Neural cell (in vitro differentiated cells): ENCODE measurements around the gene SLC11A2. TPM values are rescaled to one million over a fixed set of nuclear protein-coding genes. Genes with fewer than 3 reads are reported as not detected.

Experiments used
- H2AFZ ChIP-seq: fragments of 200-600, 300-800 bp; sonication (generic), shearing (Covaris generic); 2 replicates; pipeline ENCODE4 v1.6.0; 2014; ENCODE audit warnings: low read depth, mild to moderate bottlenecking, antibody characterized with exemption, low read length, moderate library complexity
- H3F3A ChIP-seq: fragments of 200-600 bp; shearing (Covaris generic); 2 replicates; pipeline ENCODE4 v1.6.1; 2016; ENCODE audit warnings: mild to moderate bottlenecking, moderate library complexity, mixed read lengths, antibody characterized with exemption, low read length; ENCODE audit not compliant: insufficient read depth, poor library complexity, severe bottlenecking
- H3K27ac ChIP-seq: fragments of 200-600, 300-800 bp; sonication (generic), shearing (Covaris generic); 2 replicates; pipeline ENCODE4 v1.5.1; 2014; ENCODE audit warnings: mild to moderate bottlenecking, low read length, moderate library complexity
- H3K27me3 ChIP-seq: fragments of 300-800, 200-600 bp; sonication (generic), shearing (Covaris generic); 2 replicates; pipeline ENCODE4 v1.6.0; 2014; ENCODE audit warnings: mild to moderate bottlenecking, low read depth, low read length, moderate library complexity; ENCODE audit not compliant: insufficient read depth
- H3K36me3 ChIP-seq: fragments of 300-800, 200-600 bp; sonication (generic), shearing (Covaris generic); 2 replicates; pipeline ENCODE4 v1.5.1; 2014; ENCODE audit warnings: mild to moderate bottlenecking, antibody characterized with exemption, low read length, moderate library complexity; ENCODE audit not compliant: insufficient read depth
- H3K4me2 ChIP-seq: fragments of 300-800, 200-600 bp; sonication (generic), shearing (Covaris generic); 2 replicates; pipeline ENCODE4 v1.6.0; 2014; ENCODE audit warnings: mild to moderate bottlenecking, low read length
- H3K4me3 ChIP-seq: fragments of 300-800, 200-600 bp; sonication (generic), shearing (Covaris generic); 2 replicates; pipeline ENCODE4 v1.5.1; 2014; ENCODE audit warnings: mild to moderate bottlenecking, low read length, moderate library complexity
- H3K79me2 ChIP-seq: fragments of 200-600 bp; shearing (Covaris generic); replicated peaks from 2 replicates; pipeline ENCODE4 v1.6.0; 2014; ENCODE audit warnings: mild to moderate bottlenecking, low read length, moderate library complexity; ENCODE audit not compliant: insufficient read depth
- H3K9ac ChIP-seq: fragments of 300-800, 200-600 bp; sonication (generic), shearing (Covaris generic); 2 replicates; pipeline ENCODE4 v1.6.1; 2016; ENCODE audit warnings: mild to moderate bottlenecking, low read length, mixed read lengths
- H3K9me2 ChIP-seq: fragments of 200-600 bp; shearing (Covaris generic); 2 replicates; pipeline ENCODE4 v1.6.1; 2016; ENCODE audit warnings: mild to moderate bottlenecking, low read length, mixed read lengths; ENCODE audit not compliant: insufficient read depth
- H3K9me3 ChIP-seq: fragments of 200-600, 300-800 bp; sonication (generic), shearing (Covaris generic); 2 replicates; pipeline ENCODE4 v1.6.1; 2016; ENCODE audit warnings: mild to moderate bottlenecking, mixed run types, low read length, moderate library complexity, mixed read lengths
- H4K20me1 ChIP-seq: fragments of 200-600 bp; shearing (Covaris generic); 2 replicates; pipeline ENCODE4 v1.6.1; 2016; ENCODE audit warnings: mild to moderate bottlenecking, mixed run types; ENCODE audit not compliant: insufficient read depth
- EP300 ChIP-seq: fragments of 450-650 bp; conservative IDR thresholded peaks from 2 replicates; pipeline ENCODE4 v1.6.1; 2014; ENCODE audit warnings: antibody characterized with exemption, mild to moderate bottlenecking, moderate library complexity; ENCODE audit not compliant: poor library complexity, severe bottlenecking
- EZH2 ChIP-seq: fragments of 200-600, 300-800 bp; shearing (Covaris generic), sonication (generic); IDR thresholded peaks from 2 replicates; pipeline ENCODE4 v1.6.1; 2014; ENCODE audit warnings: antibody characterized with exemption, low read length, borderline replicate concordance, mild to moderate bottlenecking; ENCODE audit not compliant: insufficient read depth, poor library complexity, severe bottlenecking
- MXI1 ChIP-seq: fragments of 450-650 bp; conservative IDR thresholded peaks from 2 replicates; pipeline ENCODE4 v1.6.1; 2014; ENCODE audit warnings: antibody characterized with exemption, mild to moderate bottlenecking; ENCODE audit not compliant: poor library complexity, severe bottlenecking
- POLR2AphosphoS5 ChIP-seq: IDR thresholded peaks from 2 replicates; pipeline ENCODE4 v1.6.1; 2012
- RAD21 ChIP-seq: fragments of 450-650 bp; conservative IDR thresholded peaks from 2 replicates; pipeline ENCODE4 v1.6.1; 2014; ENCODE audit warnings: antibody characterized with exemption, mild to moderate bottlenecking, moderate library complexity
- REST ChIP-seq: IDR thresholded peaks from 2 replicates; pipeline ENCODE4 v1.6.1; 2012; ENCODE audit warnings: borderline replicate concordance
- SMC3 ChIP-seq: fragments of 450-650 bp; conservative IDR thresholded peaks from 2 replicates; pipeline ENCODE4 v1.6.1; 2014; ENCODE audit warnings: antibody characterized with exemption, mild to moderate bottlenecking, moderate library complexity; ENCODE audit not compliant: poor library complexity
- TAF1 ChIP-seq: IDR thresholded peaks from 2 replicates; pipeline ENCODE4 v1.6.1; 2012; ENCODE audit warnings: low read depth
- polyA plus RNA-seq: library from polyadenylated mRNA; depleted of rRNA; stranded (reverse); fragments of >200 nt; gene quantifications from 2 replicates; pipeline ENCODE4 v1.2.3, GENCODE V29; 2014
- TF ChIP-seq, protein P1 (sequence below): fragments of 450-650 bp; IDR thresholded peaks from 2 replicates; pipeline ENCODE4 v1.5.1; 2014; ENCODE audit warnings: antibody characterized with exemption, mild to moderate bottlenecking, moderate library complexity; ENCODE audit not compliant: poor library complexity, severe bottlenecking

SLC11A2 gene
- polyA plus RNA-seq, 1 donor from 2014 or later, result 62.3 TPM

- Histone ChIP-seq H3F3A (no peaks in the 10 kb centered on the region), H3K9me2 (no peaks in the 10 kb centered on the region), H3K4me2 (no peak overlapping the region), H3K9me3 (no peaks in the 10 kb centered on the region), H3K9ac (no peak overlapping the region), H3K27me3 (no peaks in the 10 kb centered on the region), H4K20me1 (no peaks in the 10 kb centered on the region), H2AFZ (no peak overlapping the region), H3K27ac (no peak overlapping the region), H3K36me3 (peaks cover 18% of the 10 kb centered on the region), H3K79me2 (no peaks in the 10 kb centered on the region), H3K4me3 (no peak overlapping the region)
- no peak for TF ChIP-seq RAD21
- TF ChIP-seq EZH2, result no peak
- no peak for TF ChIP-seq EP300
- TF ChIP-seq, protein P1, sequence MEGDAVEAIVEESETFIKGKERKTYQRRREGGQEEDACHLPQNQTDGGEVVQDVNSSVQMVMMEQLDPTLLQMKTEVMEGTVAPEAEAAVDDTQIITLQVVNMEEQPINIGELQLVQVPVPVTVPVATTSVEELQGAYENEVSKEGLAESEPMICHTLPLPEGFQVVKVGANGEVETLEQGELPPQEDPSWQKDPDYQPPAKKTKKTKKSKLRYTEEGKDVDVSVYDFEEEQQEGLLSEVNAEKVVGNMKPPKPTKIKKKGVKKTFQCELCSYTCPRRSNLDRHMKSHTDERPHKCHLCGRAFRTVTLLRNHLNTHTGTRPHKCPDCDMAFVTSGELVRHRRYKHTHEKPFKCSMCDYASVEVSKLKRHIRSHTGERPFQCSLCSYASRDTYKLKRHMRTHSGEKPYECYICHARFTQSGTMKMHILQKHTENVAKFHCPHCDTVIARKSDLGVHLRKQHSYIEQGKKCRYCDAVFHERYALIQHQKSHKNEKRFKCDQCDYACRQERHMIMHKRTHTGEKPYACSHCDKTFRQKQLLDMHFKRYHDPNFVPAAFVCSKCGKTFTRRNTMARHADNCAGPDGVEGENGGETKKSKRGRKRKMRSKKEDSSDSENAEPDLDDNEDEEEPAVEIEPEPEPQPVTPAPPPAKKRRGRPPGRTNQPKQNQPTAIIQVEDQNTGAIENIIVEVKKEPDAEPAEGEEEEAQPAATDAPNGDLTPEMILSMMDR, result no peak
- no peak for TF ChIP-seq POLR2AphosphoS5
- no peak for TF ChIP-seq SMC3
- no peak for TF ChIP-seq TAF1
- TF ChIP-seq REST, result no peak
- TF ChIP-seq MXI1, result no peak
Observed at GRCh38 chr12:50988871-50989270, 37.3 kb downstream of the SLC11A2 start.

- no peaks in the 10 kb centered on the region for H3K79me2 ChIP-seq
- no peak overlapping the region for H3K9ac ChIP-seq
- no peaks in the 10 kb centered on the region for H3K27me3 ChIP-seq
- no peak overlapping the region for H3K4me2 ChIP-seq
- no peak overlapping the region for H3K27ac ChIP-seq
- no peaks in the 10 kb centered on the region for H3K9me2 ChIP-seq
- H2AFZ ChIP-seq, result no peak overlapping the region
- H3K9me3 ChIP-seq, result no peaks in the 10 kb centered on the region
- peaks cover 18% of the 10 kb centered on the region for H3K36me3 ChIP-seq
- TF ChIP-seq, protein P1, result no peak
- TF ChIP-seq TAF1 (no peak), RAD21 (no peak), SMC3 (no peak)
- no peaks in the 10 kb centered on the region for H3F3A ChIP-seq
- H3K4me3 ChIP-seq, result no peak overlapping the region
- no peaks in the 10 kb centered on the region for H4K20me1 ChIP-seq
Observed at GRCh38 chr12:50988051-50988450, 38.1 kb downstream of the SLC11A2 start.
